Thymus (tissue), 11 donors: ENCODE measurements around the gene ID2. TPM values are rescaled to one million over a fixed set of nuclear protein-coding genes. Genes with fewer than 3 reads are reported as not detected.

Experiments used
- DNase-seq, 9 donors: peaks; one replicate each; pipeline ENCODE4 v3.0.0-alpha.2; 2013; ENCODE audit warnings: low spot score in 9 of 9, low read depth in 6 of 9, missing footprints in 1 of 9
- H3K27ac ChIP-seq, 2 donors: one replicate each; pipeline ENCODE4 v1.5.1; 2013; ENCODE audit warnings: control low read depth in 1 of 2, low read depth in 1 of 2, low read length in 1 of 2, mild to moderate bottlenecking in 1 of 2, moderate library complexity in 1 of 2
- H3K27me3 ChIP-seq, 2 donors: one replicate each; pipeline ENCODE4 v1.5.1; 2013; ENCODE audit warnings: low read length in 1 of 2; ENCODE audit not compliant: control insufficient read depth in 2 of 2, insufficient read depth in 1 of 2
- H3K36me3 ChIP-seq, 2 donors: one replicate each; pipeline ENCODE4 v1.5.1; 2013; ENCODE audit warnings: low read length in 1 of 2, mild to moderate bottlenecking in 1 of 2, moderate library complexity in 1 of 2; ENCODE audit not compliant: control insufficient read depth in 2 of 2, insufficient read depth in 2 of 2
- H3K4me1 ChIP-seq, 2 donors: one replicate each; pipeline ENCODE4 v1.5.1; 2013; ENCODE audit warnings: low read length in 2 of 2; ENCODE audit not compliant: control insufficient read depth in 2 of 2, insufficient read depth in 2 of 2
- H3K4me3 ChIP-seq, 2 donors: one replicate each; pipeline ENCODE4 v1.5.1; 2013; ENCODE audit warnings: low read length in 2 of 2, control low read depth in 1 of 2, mild to moderate bottlenecking in 1 of 2
- H3K9me3 ChIP-seq, 2 donors: one replicate each; pipeline ENCODE4 v1.5.1; 2013; ENCODE audit warnings: low read length in 1 of 2, mild to moderate bottlenecking in 1 of 2; ENCODE audit not compliant: control insufficient read depth in 2 of 2, insufficient read depth in 1 of 2
- WGBS: extraction: QIAGEN DNeasy Blood & Tissue Kit; methylation state at CpG from one replicate; pipeline ENCODE4 v1.1.7; 2013; 5-methylcytosine and 5-hydroxymethylcytosine counted together
- polyA plus RNA-seq: library from polyadenylated mRNA; stranded (reverse); fragments of 200-250 nt; gene quantifications from one replicate; pipeline ENCODE4 v1.2.3, GENCODE V29; 2013
- total RNA-seq: library from RNA; stranded (reverse); fragments of 120-200 nt; gene quantifications from one replicate; pipeline ENCODE4 v1.2.4, GENCODE V29; 2013
- donor health status: healthy.

The ID2 gene
- total and polyA plus RNA-seq, 2 donors: 108 to 319 TPM

DNA sequence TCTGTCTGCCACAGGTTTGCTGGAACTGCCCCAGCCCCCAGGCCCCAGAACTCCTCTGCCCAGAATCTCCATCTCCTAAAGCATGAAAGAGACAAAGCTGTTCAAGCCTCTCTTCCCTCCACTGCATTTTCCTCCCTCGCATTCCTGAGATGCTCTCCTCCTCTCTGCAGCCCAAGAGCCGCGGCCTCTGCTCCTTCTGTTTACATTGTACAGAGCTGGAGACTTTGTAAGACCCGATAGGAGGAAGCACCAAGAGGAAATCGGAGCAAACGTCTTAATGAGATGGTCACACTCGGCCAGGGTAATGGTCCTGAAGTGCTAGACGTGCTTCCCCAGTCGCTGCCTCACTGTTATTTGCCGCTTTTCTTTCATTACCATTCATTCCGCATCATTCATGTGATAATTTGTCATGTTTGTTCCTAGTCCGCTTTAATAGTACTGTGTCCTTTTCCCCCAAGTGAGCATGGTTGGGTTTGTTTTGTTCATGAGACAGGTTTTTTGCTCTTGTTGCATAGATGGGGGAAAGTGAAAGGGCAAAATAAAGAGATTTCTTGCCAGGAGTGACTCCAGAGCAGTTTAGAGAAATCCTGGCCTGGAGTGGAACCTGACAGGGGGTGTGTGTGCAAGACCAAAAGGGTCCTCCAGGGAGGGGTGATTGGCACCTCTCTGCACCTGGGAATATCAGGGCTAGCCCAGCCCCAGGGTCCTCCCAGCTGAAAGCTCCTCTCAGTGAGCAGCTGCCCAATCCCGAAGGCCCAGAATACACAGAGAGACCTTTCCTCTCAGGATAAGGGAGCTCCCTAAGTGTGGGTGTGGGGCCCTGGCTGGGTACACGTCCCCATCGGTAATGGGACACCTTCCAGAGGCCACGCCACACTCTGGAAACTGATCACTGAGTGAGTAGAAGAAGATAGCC, 44.9 kb upstream of the ID2 start:
- no peak for DNase-seq
- peaks cover 0 to 2% of the 10 kb centered on the region in 2 donors for H3K27me3 ChIP-seq
- WGBS: 90% methylated on average over 16 of the region's 16 CpGs
- H3K4me3 ChIP-seq: no peak overlapping the region
- peaks cover 1 to 13% of the 10 kb centered on the region in 2 donors for H3K4me1 ChIP-seq
- H3K9me3 ChIP-seq: peaks cover 0 to 4% of the 10 kb centered on the region in 2 donors
- no peaks in the 10 kb centered on the region for H3K36me3 ChIP-seq
- no peak overlapping the region for H3K27ac ChIP-seq

GRCh38 chr2:8638327-8638726, 43.5 kb upstream of the ID2 start:
- 95% methylated on average over 12 of the region's 12 CpGs for WGBS
- H3K4me3 ChIP-seq: no peak overlapping the region
- peaks cover 0 to 3% of the 10 kb centered on the region in 2 donors for H3K4me1 ChIP-seq
- peaks cover 0 to 4% of the 10 kb centered on the region in 2 donors for H3K9me3 ChIP-seq
- peaks cover 0 to 2% of the 10 kb centered on the region in 2 donors for H3K27me3 ChIP-seq
- H3K36me3 ChIP-seq: no peaks in the 10 kb centered on the region
- no peak for DNase-seq
- H3K27ac ChIP-seq: no peak overlapping the region

DNA sequence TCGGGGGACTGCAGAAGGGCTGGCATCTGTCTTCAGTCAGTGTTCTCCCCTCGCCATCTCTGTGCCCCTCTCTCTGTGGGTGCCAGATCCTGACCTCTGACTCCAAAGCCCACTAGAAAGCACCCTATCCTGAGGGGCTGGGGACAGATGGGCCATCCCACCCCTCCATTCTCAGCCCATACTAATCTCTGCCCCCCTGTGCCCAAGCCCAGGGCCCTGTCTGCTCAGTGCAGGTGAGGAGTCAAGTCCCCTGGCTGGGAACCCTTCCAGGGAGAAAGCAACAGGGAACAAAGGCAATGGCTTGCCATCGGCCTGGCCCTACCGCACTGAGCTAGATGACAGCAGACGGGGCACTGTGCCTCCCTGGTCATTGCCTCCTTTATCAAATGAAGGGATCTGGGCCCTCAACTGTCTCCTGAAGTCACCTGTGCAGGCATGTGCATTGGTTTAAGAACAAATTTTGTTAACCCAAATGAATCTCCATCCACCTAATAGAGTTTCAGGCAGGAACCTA, 42.7 kb upstream of the ID2 start:
- 97% methylated on average over 5 of the region's 5 CpGs for WGBS
- H3K4me3 ChIP-seq: no peak overlapping the region
- peaks cover 0 to 2% of the 10 kb centered on the region in 2 donors for H3K27me3 ChIP-seq
- no peak overlapping the region for H3K27ac ChIP-seq
- peaks cover 0 to 4% of the 10 kb centered on the region in 2 donors for H3K9me3 ChIP-seq
- H3K36me3 ChIP-seq: no peaks in the 10 kb centered on the region
- DNase-seq: no peak
- peaks cover 0 to 3% of the 10 kb centered on the region in 2 donors for H3K4me1 ChIP-seq

DNA sequence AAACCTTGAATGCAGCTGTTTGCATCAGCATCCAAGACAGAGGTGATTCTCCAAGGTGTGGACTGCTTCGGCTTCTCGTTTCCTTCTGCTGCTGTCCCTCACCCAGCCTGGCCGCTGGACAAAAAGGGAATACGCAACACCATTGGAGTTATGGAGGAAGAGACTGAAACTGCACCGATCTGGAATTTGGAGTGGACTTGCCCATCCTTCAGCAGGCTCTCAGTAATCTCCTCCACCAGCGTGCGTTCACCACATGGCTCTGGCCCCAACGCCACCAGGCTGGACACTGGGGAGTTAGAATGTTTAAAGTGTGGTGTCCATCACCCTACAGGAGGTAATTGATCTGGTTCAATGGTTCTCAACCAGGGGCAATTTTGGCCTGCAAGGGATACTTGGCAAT, 41.4 kb upstream of the ID2 start:
- Histone ChIP-seq H3K27me3 (peaks cover 0 to 2% of the 10 kb centered on the region in 2 donors), H3K9me3 (peaks cover 0 to 4% of the 10 kb centered on the region in 2 donors), H3K4me1 (peaks cover 0 to 10% of the 10 kb centered on the region in 2 donors), H3K27ac (no peak overlapping the region), H3K36me3 (no peaks in the 10 kb centered on the region), H3K4me3 (no peak overlapping the region)
- no peak for DNase-seq
- WGBS: 97% methylated on average over 8 of the region's 8 CpGs

DNA sequence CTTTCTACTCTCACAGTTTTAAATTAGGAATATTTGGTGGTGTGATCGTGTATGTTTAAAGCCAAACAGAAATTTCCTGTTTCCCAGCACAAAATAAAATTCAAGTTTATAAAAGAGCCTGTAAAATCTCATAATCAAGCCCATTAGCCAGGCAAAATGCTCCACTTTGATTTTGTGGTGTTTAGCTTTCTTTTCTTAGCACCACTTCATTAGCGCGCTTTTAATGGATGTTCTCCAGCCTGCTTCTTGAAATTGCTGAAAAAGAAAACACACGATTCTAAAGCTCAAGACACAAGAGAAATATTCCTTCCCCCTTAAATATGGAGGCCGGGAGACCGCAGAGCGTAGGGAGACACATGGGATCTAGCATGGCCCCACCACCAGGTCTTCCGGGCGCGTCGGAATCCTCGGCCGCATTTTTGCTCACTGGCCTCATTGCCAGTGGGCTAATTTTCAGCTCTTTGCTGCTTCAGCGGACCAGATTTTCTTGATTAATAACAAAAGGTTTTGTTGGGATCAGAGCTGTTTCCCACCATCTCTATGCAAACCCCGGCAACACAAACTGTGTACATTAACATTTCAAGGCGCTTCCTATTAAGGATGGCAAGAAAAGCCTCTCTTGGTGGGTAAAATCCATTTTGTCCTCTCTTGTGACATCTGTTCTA, 40.4 kb upstream of the ID2 start:
- no peak overlapping the region for H3K4me3 ChIP-seq
- H3K36me3 ChIP-seq: no peaks in the 10 kb centered on the region
- no peak for DNase-seq
- H3K27ac ChIP-seq: no peak overlapping the region
- WGBS: 95% methylated on average over 16 of the region's 16 CpGs
- peaks cover 0 to 2% of the 10 kb centered on the region in 2 donors for H3K27me3 ChIP-seq
- peaks cover 0 to 10% of the 10 kb centered on the region in 2 donors for H3K4me1 ChIP-seq
- peaks cover 0 to 11% of the 10 kb centered on the region in 2 donors for H3K9me3 ChIP-seq

- Histone ChIP-seq H3K9me3 (peaks cover 3 to 18% of the 10 kb centered on the region in 2 donors), H3K4me3 (no peak overlapping the region), H3K27ac (no peak overlapping the region), H3K27me3 (no peaks in the 10 kb centered on the region), H3K36me3 (no peaks in the 10 kb centered on the region), H3K4me1 (peaks cover 0 to 7% of the 10 kb centered on the region in 2 donors)
- WGBS: 97% methylated on average over 12 of the region's 12 CpGs
- DNase-seq: no peak
Observed at GRCh38 chr2:8642366-8643068, 39.3 kb upstream of the ID2 start.

DNA sequence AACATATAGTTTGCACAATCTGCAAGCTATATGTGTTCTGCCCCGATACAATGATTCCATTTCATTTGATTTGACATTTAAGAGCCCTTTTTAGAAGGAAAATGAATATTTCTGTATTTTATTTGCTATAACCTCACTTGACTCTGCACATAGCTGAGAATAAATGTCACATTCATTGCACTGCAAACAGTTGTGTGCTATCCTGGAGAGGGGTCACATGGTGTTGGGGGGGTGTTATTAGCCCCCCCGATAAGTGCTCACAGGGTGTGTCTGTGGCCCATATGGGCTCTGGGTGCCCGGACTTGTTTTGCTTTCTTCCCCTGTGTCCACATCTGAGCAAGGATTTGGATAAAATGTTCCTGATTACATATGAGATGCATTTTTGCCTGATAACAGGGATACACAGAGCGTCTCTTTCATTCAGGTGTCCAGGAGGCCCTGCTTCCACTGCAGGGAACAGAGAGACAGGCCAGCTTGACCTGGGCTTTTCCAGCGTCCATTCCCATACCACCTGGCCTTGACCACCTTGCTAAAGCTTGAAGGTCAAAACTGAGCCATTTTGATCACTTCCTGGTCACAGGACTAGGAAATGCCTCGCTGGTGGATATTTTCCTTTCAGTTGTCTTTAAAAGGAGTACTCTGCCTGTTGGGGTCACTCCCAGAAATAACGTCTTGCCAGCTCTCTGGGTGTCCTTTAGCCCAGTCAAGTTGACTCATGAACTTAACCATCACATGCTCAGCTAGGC, 38.4 kb upstream of the ID2 start:
- Histone ChIP-seq H3K4me1 (peaks cover 0 to 7% of the 10 kb centered on the region in 2 donors), H3K4me3 (no peak overlapping the region), H3K27me3 (no peaks in the 10 kb centered on the region), H3K27ac (no peak overlapping the region), H3K9me3 (peaks cover 3 to 27% of the 10 kb centered on the region in 2 donors), H3K36me3 (no peaks in the 10 kb centered on the region)
- no peak for DNase-seq
- WGBS: 95% methylated on average over 7 of the region's 7 CpGs

- Histone ChIP-seq H3K4me3 (no peak overlapping the region), H3K9me3 (peaks cover 3 to 31% of the 10 kb centered on the region in 2 donors), H3K36me3 (no peaks in the 10 kb centered on the region), H3K27me3 (no peaks in the 10 kb centered on the region), H3K27ac (no peak overlapping the region), H3K4me1 (peaks cover 0 to 7% of the 10 kb centered on the region in 2 donors)
- no peak for DNase-seq
- WGBS: 97% methylated on average over 5 of the region's 5 CpGs
Observed at GRCh38 chr2:8643996-8644356, 37.9 kb upstream of the ID2 start.
